Measurements from ENCODE around the gene CIAO2B. TPM values are rescaled to one million over a fixed set of nuclear protein-coding genes. Genes with fewer than 3 reads are reported as not detected.
"Not testable (repeated sequence)": the region's sequence is repeated elsewhere in the genome, so short reads cannot be mapped to it uniquely, and the experiment has no call there.

CIAO2B gene
- polyA plus RNA-seq (ENCODE audit: insufficient read length in 3 of 3): 100 to 1,000 TPM in 2 of 3 donors, 10 to 100 TPM in 1; 81.7 to 105 (median 103) TPM
- long read RNA-seq, donor 1, transcript CIAO2B-201 (5 exons, 676 nt): major isoform, 68 of 69 reads
- long read RNA-seq, donor 1, partial matches to known transcripts: 0 of 69 reads
- long read RNA-seq, donor 1, other reads (novel, unspliced or antisense): 0 of 69 reads
- long read RNA-seq, donor 2, transcript CIAO2B-201 (5 exons, 676 nt): major isoform, 71 of 194 reads
- long read RNA-seq, donor 2, partial matches to known transcripts: 113 of 194 reads
- long read RNA-seq, donor 2, other reads (novel, unspliced or antisense): 6 of 194 reads
- long read RNA-seq, donor 3, transcript CIAO2B-203 (4 exons, 718 nt): minor isoform, 8 of 112 reads
- long read RNA-seq, donor 3, transcript CIAO2B-201 (5 exons, 676 nt): major isoform, 104 of 112 reads
- long read RNA-seq, donor 3, partial matches to known transcripts: 0 of 112 reads
- long read RNA-seq, donor 3, other reads (novel, unspliced or antisense): 0 of 112 reads
- long read RNA-seq, donor 4, transcript CIAO2B-201 (5 exons, 676 nt): major isoform, 56 of 58 reads
- long read RNA-seq, donor 4, partial matches to known transcripts: 0 of 58 reads
- long read RNA-seq, donor 4, other reads (novel, unspliced or antisense): 0 of 58 reads
- long read RNA-seq, donor 5: 0 reads
- long read RNA-seq, donor 6, transcript CIAO2B-201 (5 exons, 676 nt): major isoform, 69 of 73 reads
- long read RNA-seq, donor 6, partial matches to known transcripts: 0 of 73 reads
- long read RNA-seq, donor 6, other reads (novel, unspliced or antisense): 0 of 73 reads
- long read RNA-seq, donor 7, transcript CIAO2B-201 (5 exons, 676 nt): major isoform, 93 of 97 reads
- long read RNA-seq, donor 7, partial matches to known transcripts: 0 of 97 reads
- long read RNA-seq, donor 7, other reads (novel, unspliced or antisense): 0 of 97 reads
- long read RNA-seq, donor 8: 0 reads
- long read RNA-seq, donor 9, transcript CIAO2B-203 (4 exons, 718 nt): minor isoform, 7 of 75 reads
- long read RNA-seq, donor 9, transcript CIAO2B-201 (5 exons, 676 nt): major isoform, 68 of 75 reads
- long read RNA-seq, donor 9, partial matches to known transcripts: 0 of 75 reads
- long read RNA-seq, donor 9, other reads (novel, unspliced or antisense): 0 of 75 reads
- long read RNA-seq, donor 10, transcript CIAO2B-201 (5 exons, 676 nt): major isoform, 60 of 70 reads
- long read RNA-seq, donor 10, transcript CIAO2B-203 (4 exons, 718 nt): minor isoform, 9 of 70 reads
- long read RNA-seq, donor 10, partial matches to known transcripts: 0 of 70 reads
- long read RNA-seq, donor 10, other reads (novel, unspliced or antisense): 0 of 70 reads
- long read RNA-seq, donor 11, transcript CIAO2B-201 (5 exons, 676 nt): major isoform, 49 of 50 reads
- long read RNA-seq, donor 11, partial matches to known transcripts: 0 of 50 reads
- long read RNA-seq, donor 11, other reads (novel, unspliced or antisense): 0 of 50 reads
- long read RNA-seq, donor 12, transcript CIAO2B-201 (5 exons, 676 nt): major isoform, 22 of 28 reads
- long read RNA-seq, donor 12, partial matches to known transcripts: 5 of 28 reads
- long read RNA-seq, donor 12, other reads (novel, unspliced or antisense): 0 of 28 reads
- long read RNA-seq, donor 13: 0 reads
- long read RNA-seq, donor 14, transcript CIAO2B-201 (5 exons, 676 nt): major isoform, 70 of 75 reads
- long read RNA-seq, donor 14, transcript CIAO2B-203 (4 exons, 718 nt): minor isoform, 5 of 75 reads
- long read RNA-seq, donor 14, partial matches to known transcripts: 0 of 75 reads
- long read RNA-seq, donor 14, other reads (novel, unspliced or antisense): 0 of 75 reads
- long read RNA-seq, donor 15, transcript CIAO2B-201 (5 exons, 676 nt): major isoform, 20 of 22 reads
- long read RNA-seq, donor 15, partial matches to known transcripts: 0 of 22 reads
- long read RNA-seq, donor 15, other reads (novel, unspliced or antisense): 0 of 22 reads
- long read RNA-seq, donor 16, transcript CIAO2B-203 (4 exons, 718 nt): minor isoform, 12 of 145 reads
- long read RNA-seq, donor 16, transcript CIAO2B-201 (5 exons, 676 nt): major isoform, 131 of 145 reads
- long read RNA-seq, donor 16, partial matches to known transcripts: 0 of 145 reads
- long read RNA-seq, donor 16, other reads (novel, unspliced or antisense): 0 of 145 reads

DNA sequence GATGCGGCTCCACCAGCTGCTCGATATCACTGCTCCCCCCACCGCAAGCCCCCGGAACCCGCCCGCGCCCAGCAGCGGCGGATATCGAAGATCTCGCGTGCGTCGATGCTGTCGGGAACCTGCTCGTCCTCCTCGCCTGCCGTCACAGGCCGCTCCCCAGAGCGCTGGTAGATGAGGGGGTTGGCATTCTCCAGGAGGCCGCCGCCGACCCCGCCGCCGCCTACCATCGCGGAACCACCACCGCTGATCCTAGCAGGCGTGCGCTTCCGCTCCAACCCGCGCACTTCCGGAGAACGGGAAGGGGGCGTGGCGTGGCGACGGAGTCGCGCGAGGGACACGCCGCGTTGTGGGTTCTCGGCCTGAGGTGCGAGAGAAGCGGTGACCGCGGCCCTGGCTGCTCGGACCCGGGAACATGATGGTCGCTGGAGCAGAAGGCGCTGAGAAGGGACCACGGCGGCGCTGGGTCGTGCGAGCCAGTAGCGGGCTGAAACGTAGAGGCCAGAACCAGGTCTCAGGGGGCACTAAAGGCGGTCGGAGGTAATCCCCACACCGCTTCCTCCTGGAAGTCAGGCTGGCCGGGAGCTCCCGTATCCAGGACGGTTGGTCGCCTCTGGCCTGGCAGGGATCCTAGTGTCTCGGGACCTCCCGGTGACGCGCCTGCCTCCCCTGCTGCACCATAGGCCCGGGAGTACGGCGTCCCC is at the start of gene CIAO2B:
TSS of gene CIAO2B (minus strand) at position 265 of the 701 bp plus-strand sequence. CDS start at position 227, 38 bp downstream.
- peak in 10 of 11 donors; percentile 73 to 86 (median 84) for DNase-seq (ENCODE audit: extremely low read depth in 1 of 11, low read depth in 9 of 11, low spot score in 4 of 11)

DNA sequence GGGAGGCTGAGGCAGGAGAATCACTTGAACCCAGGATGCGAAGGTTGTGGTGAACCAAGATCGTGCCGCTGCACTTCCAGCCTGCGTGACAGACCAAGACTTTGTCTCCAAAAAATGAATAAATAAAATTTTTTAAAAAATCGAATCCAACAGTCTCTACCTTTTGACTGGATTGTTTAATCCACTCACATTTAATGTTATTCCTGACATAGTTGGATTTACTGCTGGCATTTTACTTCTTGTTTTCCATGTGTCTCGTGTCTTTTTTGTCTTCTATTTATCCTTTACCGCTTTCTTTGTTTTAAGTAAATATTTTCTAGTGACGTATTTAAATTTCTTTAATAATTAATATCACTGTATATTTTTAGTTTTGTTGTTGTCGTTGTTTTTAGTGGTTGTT is 48.8 kb upstream of the CIAO2B start:
- DNase-seq (ENCODE audit: extremely low read depth in 1 of 11, low read depth in 9 of 11, low spot score in 4 of 11): no peak

DNA sequence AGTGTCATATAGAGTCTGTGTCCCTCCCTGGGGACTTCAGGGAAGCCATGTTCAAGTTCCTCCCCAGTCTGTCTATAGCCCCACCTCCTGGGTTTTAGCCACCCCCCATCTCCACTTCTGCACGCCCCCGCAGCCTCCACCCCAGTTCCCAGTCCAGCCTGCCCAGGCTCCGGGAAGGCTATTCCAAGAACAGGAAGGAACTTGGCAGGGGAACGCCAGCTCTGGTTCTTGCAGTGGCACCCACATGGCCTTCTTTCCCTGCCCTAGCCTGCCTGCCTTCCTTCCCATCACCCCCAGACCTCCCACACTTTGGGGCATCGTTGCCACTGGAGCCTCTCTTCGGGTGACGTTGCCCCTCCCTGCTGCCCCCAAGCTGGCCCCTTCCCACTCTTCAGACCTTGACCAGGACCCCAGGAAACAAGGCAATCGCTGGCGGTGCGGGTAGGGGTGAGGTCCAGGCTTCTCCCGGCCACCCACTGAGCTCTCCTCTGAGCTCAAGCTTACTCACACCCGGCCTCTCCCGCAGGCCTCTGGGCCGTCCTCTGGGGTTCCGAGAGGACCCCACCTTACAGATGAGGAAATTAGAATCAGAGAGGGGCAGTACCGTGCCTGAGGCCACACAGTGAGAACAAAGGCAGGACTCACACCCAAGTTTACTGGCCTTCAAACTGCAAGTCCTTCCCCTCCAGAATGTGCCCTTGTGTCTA is 45.0 kb upstream of the CIAO2B start:
- no peak for DNase-seq (ENCODE audit: extremely low read depth in 1 of 11, low read depth in 9 of 11, low spot score in 4 of 11)

DNA sequence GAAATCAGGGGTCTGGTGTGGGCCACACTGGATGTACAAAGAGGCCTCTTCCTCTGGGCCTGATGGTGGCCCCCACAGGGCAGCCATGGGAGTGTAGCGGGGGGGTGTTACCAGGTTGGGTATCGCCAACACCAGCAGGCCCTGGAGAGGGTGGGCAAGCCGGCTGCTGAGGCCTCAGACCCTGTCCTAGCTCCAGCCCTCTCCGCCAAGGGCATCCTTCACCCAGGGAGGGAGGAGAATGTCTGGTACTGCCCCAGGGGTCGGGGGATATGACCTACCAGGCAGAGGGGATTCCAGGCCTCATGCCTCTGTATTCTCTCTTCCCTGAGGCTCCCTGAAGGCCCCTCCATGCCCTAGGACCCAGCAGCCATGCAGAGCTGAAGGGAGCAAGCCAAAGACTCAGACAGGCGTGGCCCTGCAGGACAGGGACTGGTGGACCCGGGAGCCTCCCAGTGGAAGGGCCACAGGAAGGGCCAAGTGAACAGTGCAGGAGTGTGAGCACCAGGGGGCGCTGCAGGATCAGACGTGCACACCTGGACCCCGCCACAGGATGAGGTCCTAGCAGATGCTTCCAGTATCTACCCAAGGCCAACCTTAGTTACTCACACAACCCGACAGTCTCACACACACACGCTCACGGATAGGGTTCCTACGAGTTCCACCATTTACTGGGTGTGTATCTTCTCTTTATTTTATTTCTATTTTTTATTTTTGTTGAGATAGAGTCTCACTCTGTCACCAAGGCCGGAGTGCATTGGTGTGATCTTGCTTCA is 43.3 kb upstream of the CIAO2B start:
- DNase-seq (ENCODE audit: extremely low read depth in 1 of 11, low read depth in 9 of 11, low spot score in 4 of 11): peak in 8 of 11 donors; percentile 57 to 73 (median 65)

DNA sequence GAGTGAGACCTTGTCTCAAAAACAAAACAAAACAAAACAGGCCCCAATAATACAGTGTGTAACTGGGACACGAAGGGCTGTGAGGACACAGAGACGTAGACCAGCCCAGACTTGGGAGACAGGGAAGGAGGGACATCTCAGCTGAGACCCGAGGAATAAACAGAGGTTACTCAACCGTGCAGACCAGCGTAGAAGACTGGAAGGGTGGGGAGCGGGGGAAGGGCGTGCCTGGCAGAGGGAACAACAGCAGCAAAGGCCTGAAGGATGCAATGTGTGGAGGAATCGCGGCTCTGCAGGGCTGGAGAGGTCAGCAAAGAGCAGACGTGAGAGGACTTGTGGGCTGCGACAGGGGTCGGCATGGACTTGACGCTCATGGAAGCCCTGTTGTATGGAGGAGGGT is 42.5 kb upstream of the CIAO2B start:
- no peak for DNase-seq (ENCODE audit: extremely low read depth in 1 of 11, low read depth in 9 of 11, low spot score in 4 of 11)

DNA sequence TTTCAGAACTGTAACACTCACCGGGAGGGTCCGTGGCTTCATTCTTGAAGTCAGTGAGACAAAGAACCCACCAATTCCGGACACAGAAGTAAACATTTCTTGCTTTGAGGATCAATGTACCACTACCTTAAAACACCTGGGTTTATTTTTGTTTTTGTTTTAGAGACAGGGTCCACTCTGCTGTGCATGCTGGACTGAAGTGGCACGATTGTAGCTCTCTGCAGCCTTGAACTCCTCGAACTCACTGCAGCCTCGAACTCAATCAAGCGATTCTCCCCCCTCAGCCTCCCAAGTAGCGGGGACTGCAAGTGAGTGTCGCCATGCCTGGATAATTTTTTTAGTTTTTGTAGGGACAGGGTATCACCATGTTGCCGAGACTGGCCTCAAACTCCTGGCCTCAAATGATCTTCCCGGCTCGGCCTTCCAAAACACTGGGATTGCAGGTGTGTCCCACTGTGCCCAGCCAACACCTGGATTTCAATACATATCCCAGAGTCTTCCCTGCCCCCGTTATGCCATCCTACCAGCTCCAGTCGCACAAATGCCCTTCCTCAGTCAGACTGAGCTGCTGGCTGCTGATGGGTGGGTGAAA is 41.2 kb upstream of the CIAO2B start:
- no peak for DNase-seq (ENCODE audit: extremely low read depth in 1 of 11, low read depth in 9 of 11, low spot score in 4 of 11)

DNA sequence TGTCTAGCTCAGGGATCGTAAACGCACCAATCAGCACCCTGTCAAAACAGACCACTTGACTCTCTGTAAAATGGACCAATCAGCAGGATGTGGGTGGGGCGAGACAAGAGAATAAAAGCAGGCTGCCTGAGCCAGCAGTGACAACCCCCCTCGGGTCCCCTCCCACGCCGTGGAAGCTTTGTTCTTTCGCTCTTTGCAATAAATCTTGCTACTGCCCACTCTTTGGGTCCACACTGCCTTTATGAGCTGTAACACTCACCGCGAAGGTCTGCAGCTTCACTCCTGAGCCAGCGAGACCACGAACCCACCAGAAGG is 40.7 kb upstream of the CIAO2B start:
- not testable (repeated sequence) for DNase-seq (ENCODE audit: extremely low read depth in 1 of 11, low read depth in 9 of 11, low spot score in 4 of 11)

DNA sequence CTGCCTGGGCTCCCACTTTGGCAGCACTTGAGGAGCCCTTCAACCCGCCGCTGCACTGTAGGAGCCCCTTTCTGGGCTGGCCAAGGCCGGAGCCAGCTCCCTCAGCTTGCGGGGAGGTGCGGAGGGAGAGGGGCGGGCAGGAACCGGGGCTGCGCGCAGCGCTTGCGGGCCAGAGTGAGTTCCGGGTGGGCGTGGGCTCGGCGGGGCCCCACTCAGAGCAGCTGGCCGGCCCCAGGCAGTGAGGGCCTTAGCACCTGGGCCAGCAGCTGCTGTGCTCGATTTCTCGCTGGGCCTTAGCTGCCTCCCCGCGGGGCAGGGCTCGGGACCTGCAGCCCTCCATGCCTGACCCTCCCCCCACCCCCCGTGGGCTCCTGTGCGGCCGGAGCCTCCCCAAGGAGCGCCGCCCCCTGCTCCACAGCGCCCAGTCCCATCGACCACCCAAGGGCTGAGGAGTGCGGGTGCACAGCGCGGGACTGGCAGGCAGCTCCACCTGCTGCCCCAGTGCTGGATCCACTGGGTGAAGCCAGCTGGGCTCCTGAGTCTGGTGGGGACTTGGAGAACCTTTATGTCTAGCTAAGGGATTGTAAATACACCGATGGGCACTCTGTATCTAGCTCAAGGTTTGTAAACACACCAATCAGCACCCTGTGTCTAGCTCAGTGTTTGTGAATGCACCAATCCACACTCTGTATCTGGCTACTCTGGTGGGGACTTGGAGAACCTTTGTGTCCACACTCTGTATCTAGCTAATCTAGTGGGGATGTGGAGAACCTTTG is 40.1 kb upstream of the CIAO2B start:
- DNase-seq (ENCODE audit: extremely low read depth in 1 of 11, low read depth in 9 of 11, low spot score in 4 of 11): not testable (repeated sequence)

DNA sequence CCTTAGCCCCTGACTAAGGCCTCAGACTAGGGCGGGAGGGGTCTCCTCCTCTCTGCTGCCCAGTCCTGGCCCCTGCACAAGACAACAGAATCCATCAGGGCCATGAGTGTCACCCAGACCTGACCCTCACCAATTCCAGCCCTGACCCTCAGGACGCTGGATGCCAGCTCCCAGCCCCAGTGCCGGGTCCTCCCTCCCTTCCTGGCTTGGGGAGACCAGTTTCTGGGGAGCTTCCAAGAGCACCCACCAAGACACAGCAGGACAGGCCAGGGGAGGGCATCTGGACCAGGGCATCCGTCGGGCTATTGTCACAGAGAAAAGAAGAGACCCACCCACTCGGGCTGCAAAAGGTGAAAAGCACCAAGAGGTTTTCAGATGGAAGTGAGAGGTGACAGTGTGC is 39.5 kb upstream of the CIAO2B start:
- no peak for DNase-seq (ENCODE audit: extremely low read depth in 1 of 11, low read depth in 9 of 11, low spot score in 4 of 11)

DNA sequence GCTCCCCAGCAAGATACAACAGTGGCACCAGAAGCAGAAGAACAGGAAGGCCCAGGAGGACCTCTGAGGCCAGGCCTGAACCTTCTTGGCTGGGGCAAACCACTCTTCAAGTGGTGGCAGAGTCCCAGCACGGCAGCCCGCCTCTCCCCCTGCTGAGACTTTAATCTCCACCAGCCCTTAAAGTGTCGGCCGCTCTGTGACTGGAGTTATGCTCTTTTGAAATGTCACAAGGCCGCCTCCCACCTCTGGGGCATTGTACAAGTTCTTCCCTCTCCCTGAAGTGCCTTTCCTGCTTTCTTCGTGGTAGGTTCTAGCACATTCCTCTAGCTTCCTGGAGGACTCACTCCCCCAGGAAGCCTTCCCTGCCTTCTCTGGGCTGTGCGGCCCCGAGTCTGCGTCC is 38.8 kb upstream of the CIAO2B start:
- DNase-seq (ENCODE audit: extremely low read depth in 1 of 11, low read depth in 9 of 11, low spot score in 4 of 11): no peak

DNA sequence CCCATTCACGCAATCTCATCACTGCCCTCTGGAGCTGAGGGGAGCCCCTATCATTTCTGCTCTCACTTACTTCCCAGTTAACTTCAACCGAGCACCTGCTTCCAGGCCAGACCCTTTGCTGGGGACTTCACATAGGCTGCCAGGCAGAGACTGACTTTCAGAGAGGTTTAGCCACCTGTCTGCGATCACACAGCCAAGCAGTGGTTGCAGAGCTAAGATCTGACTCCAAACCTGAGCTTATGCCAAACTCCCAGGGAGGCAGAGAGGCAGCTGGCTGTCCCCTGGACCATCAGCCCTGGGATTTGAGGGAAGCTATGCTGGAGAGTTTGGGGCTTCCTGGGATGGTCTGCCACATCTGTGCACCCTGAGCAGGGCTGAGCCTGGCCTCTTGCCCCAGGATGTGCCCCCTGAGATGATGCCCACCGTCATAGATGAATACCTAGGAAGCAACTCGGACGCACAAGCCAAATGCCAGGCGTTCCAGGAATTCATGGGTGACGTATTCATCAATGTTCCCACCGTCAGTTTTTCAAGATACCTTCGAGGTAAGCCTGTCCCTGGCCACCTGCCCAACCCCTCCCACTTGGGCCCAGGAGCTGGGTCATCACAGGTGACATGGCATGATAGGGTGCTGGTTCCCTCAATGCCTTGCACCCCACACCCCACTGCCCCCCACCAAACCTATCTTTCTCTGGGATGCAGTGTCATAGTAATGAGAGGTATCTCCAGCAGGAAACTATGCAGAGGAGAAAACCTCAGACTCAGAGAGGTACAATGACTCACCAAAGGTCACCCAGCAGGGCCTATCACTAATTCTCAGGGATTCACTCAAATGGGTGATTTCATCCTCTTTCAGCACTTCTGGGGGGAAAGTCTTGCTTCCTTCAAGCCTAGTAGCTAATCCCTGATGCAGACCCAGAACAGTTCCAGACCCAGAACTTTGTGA is 36.8 kb upstream of the CIAO2B start:
- no peak for DNase-seq (ENCODE audit: extremely low read depth in 1 of 11, low read depth in 9 of 11, low spot score in 4 of 11)

DNA sequence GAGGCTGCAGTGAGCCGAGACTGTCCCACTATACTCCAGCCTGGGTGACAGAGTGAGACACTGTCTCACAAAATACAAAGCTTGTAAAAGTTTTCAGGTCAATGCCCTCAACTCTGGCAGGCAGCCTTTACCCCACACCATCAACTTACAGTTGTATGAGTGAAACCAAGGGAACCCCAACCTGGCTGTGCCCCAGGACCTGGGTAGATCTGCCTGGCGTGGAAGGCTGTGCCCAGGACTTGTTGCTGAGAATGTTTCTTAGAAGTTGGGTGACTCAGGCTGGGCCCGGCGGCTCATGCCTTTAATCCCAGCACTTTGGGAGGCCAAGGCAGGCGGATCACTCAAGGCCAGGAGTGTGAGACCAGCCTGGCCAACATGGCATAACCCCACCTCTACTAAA is 34.6 kb upstream of the CIAO2B start:
- no peak for DNase-seq (ENCODE audit: extremely low read depth in 1 of 11, low read depth in 9 of 11, low spot score in 4 of 11)

DNA sequence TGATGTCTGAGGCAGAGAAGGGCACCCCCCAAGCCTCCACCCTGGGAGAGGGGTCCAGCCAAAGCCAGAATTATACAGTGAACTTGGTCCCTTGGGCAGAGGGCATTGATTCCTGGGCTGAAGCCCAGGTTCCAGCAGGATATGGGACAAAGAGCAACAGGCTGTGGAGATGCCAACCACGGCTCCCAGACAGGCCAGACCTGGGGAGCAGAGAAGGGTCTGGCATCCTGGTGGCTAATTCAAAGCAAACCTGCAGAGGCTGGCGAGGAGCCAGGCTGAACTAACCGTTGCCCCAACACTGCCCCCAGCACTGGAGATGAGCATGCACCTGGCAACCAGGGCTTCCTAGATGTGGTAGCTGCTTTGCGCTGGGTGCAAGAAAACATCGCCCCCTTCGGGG is 29.8 kb upstream of the CIAO2B start:
- DNase-seq (ENCODE audit: extremely low read depth in 1 of 11, low read depth in 9 of 11, low spot score in 4 of 11): no peak

DNA sequence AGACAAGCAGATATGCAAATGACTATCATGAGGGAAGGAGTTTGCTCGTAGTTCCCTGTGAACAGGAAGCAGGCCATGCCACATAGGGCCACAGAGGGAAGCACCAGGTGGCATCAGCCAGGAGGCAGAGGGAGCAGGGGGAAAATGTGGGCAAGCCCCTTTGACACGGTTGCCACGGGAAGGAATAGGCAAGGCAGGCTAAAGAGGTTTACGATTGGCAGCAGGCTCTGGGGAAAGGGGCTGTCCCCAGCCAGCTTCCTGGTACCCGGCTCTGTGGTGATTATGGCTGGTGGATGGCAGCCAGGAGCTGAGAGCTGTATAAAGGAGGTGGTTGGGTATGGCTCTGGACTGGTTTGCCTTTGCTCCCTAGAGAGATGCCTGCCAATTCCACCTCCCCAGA is 27.7 kb upstream of the CIAO2B start:
- no peak for DNase-seq (ENCODE audit: extremely low read depth in 1 of 11, low read depth in 9 of 11, low spot score in 4 of 11)
